K562 (cell line): Measurements from ENCODE around the gene MECP2. TPM values are rescaled to one million over a fixed set of nuclear protein-coding genes. Genes with fewer than 3 reads are reported as not detected.

Source experiments
- ATAC-seq: fragments of 200-7000 bp; cut with Tn5 transposase; 3 replicates; pipeline ENCODE4 v1.9.1; 2020; ENCODE audit warnings: moderate library complexity
- BruUV-seq: library from RNA; stranded (reverse); fragments of 400-500 nt; replicated peaks from 2 replicates; lab custom pipeline; 2021; lab: Mats Ljungman, UMichigan
- CTCF ChIA-PET: fragments of 300-600 bp; formaldehyde crosslinking; extraction: SDS; loops from one replicate; lab custom pipeline; 2021; ENCODE audit warnings: low intra/inter-chr PET ratio; lab: Yijun Ruan, JAX
- POLR2A ChIA-PET: fragments of 300-600, 350-650 bp; sonication (Branson Sonifier 250); formaldehyde crosslinking; extraction: SDS; loops from one replicate; lab custom pipeline; 2021; ENCODE audit warnings: antibody characterized with exemption, inconsistent platforms; lab: Yijun Ruan, JAX
- DNase-seq, 4 experiments: peaks; one replicate each; pipeline versions ENCODE4 v3.0.0 to v3.0.0-alpha.2; 2011 to 2018; ENCODE audit warnings: low spot score in 3 of 4, mixed read lengths in 3 of 4; ENCODE audit errors: extremely low read depth in 1 of 4
- FAIRE-seq: peaks from 2 replicates; lab custom pipeline; 2011; peaks lifted over from hg19 to GRCh38; lab: Jason Lieb, UNC
- H2AFZ ChIP-seq: 2 replicates; pipeline ENCODE4 v1.6.0; 2011; ENCODE audit warnings: low read depth, low read length, control low read depth, inconsistent platforms
- H3K27ac ChIP-seq: fragments of 200-600 bp; 3 replicates; pipeline ENCODE4 v1.8.0; 2011; ENCODE audit warnings: low read depth, mild to moderate bottlenecking, control low read depth, inconsistent platforms, low read length, moderate library complexity, mixed read lengths; ENCODE audit errors: extremely low read depth
- H3K27me3 ChIP-seq, 2 experiments: fragments of 300-600 bp in 1 of 2; 2 replicates in 1 of 2; 3 replicates in 1 of 2; pipeline versions ENCODE4 v1.6.0 to v1.8.0; 2011; ENCODE audit warnings: inconsistent platforms in 2 of 2, low read length in 2 of 2, mild to moderate bottlenecking in 1 of 2, mixed read lengths in 1 of 2, moderate library complexity in 1 of 2; ENCODE audit not compliant: control insufficient read depth in 2 of 2, insufficient read depth in 2 of 2
- H3K36me3 ChIP-seq: fragments of 300-600 bp; 3 replicates; pipeline ENCODE4 v1.8.0; 2011; ENCODE audit warnings: mild to moderate bottlenecking, low read length, inconsistent platforms; ENCODE audit not compliant: control insufficient read depth, insufficient read depth
- H3K4me1 ChIP-seq, 2 experiments: fragments of 200-600 bp in 1 of 2; replicated peaks in 1 of 2; 2 replicates in 1 of 2; 3 replicates in 1 of 2; pipeline versions ENCODE4 v1.5.1 to v1.8.0; 2011; ENCODE audit warnings: inconsistent platforms in 2 of 2, low read length in 2 of 2, mild to moderate bottlenecking in 1 of 2, mixed read lengths in 1 of 2, moderate library complexity in 1 of 2; ENCODE audit not compliant: control insufficient read depth in 2 of 2, insufficient read depth in 2 of 2
- H3K4me2 ChIP-seq: 2 replicates; pipeline ENCODE4 v1.6.1; 2011; ENCODE audit warnings: low read length, control low read depth, inconsistent platforms, mixed read lengths; ENCODE audit not compliant: insufficient read depth
- H3K4me3 ChIP-seq: fragments of 200-600 bp; sonication (generic), shearing (Covaris generic); 2 replicates; pipeline ENCODE4 v1.5.1; 2016; ENCODE audit warnings: control low read depth, inconsistent platforms
- H3K79me2 ChIP-seq: fragments of 200-600 bp; 3 replicates; pipeline ENCODE4 v1.8.0; 2011; ENCODE audit warnings: low read length, inconsistent platforms; ENCODE audit not compliant: control insufficient read depth, insufficient read depth
- H3K9ac ChIP-seq, 2 experiments: 2 replicates each; pipeline versions ENCODE4 v1.6.0 to v1.6.1; 2011; ENCODE audit warnings: low read depth in 2 of 2, low read length in 2 of 2, control low read depth in 1 of 2, inconsistent platforms in 1 of 2, mild to moderate bottlenecking in 1 of 2, mixed read lengths in 1 of 2; ENCODE audit not compliant: insufficient read depth in 1 of 2
- H3K9me1 ChIP-seq: one replicate; pipeline ENCODE4 v1.6.0; 2011; ENCODE audit warnings: inconsistent platforms, mild to moderate bottlenecking, low read length, moderate library complexity; ENCODE audit not compliant: control insufficient read depth, insufficient read depth
- H3K9me3 ChIP-seq: replicated peaks from 2 replicates; pipeline ENCODE4 v1.5.1; 2011; ENCODE audit warnings: low read depth, low read length, inconsistent platforms; ENCODE audit not compliant: control insufficient read depth, insufficient read depth
- H4K20me1 ChIP-seq: replicated peaks from 2 replicates; pipeline ENCODE4 v1.6.1; 2011; ENCODE audit warnings: low read length, inconsistent platforms, mixed read lengths; ENCODE audit not compliant: control insufficient read depth, insufficient read depth
- BRF1 ChIP-seq: IDR thresholded peaks from 3 replicates; pipeline ENCODE4 v1.6.1; 2011; ENCODE audit warnings: borderline replicate concordance, mild to moderate bottlenecking; ENCODE audit not compliant: insufficient read length; ENCODE audit errors: extremely low read depth
- C11orf30 ChIP-seq: fragments of 450-650 bp; IDR thresholded peaks from 2 replicates; pipeline ENCODE4 v1.6.1; 2016; ENCODE audit warnings: low read depth, mild to moderate bottlenecking
- CCAR2 ChIP-seq: fragments of 200-400 bp; formaldehyde crosslinking; IDR thresholded peaks from 2 replicates; pipeline ENCODE4 v1.6.1; 2017; ENCODE audit warnings: mild to moderate bottlenecking, low read depth, low read length
- CHD1 ChIP-seq: fragments of 200-600 bp; sonication (generic); IDR thresholded peaks from one replicate; pipeline ENCODE4 v1.6.1; 2012; ENCODE audit warnings: mild to moderate bottlenecking, moderate library complexity, low read length, inconsistent platforms
- EWSR1 ChIP-seq: fragments of 450-650 bp; IDR thresholded peaks from 2 replicates; pipeline ENCODE4 v1.6.1; 2018; ENCODE audit warnings: borderline replicate concordance, mild to moderate bottlenecking, low read depth, moderate library complexity; ENCODE audit not compliant: partially characterized antibody
- JUN ChIP-seq, 2 experiments: sonication (generic) in 1 of 2; formaldehyde crosslinking in 1 of 2; IDR thresholded peaks; 2 replicates each; pipeline versions ENCODE4 v1.6.1 to v1.8.0; 2012 to 2022; ENCODE audit warnings: borderline replicate concordance in 2 of 2, mild to moderate bottlenecking in 2 of 2, improper control_type of control experiment in 1 of 2, low read depth in 1 of 2, low read length in 1 of 2, missing genetic modification reagents in 1 of 2
- KDM2B ChIP-seq: fragments of 250-450 bp; sonication (Bioruptor Pico); IDR thresholded peaks from 2 replicates; pipeline ENCODE4 v1.8.0; 2021; ENCODE audit warnings: mild to moderate bottlenecking, moderate library complexity
- KDM4B ChIP-seq, 2 experiments: fragments of 450-650 bp in 1 of 2; sonication (generic) in 1 of 2; IDR thresholded peaks; 2 replicates each; pipeline ENCODE4 v1.6.1; 2016 to 2017; ENCODE audit warnings: borderline replicate concordance in 2 of 2, antibody characterized with exemption in 1 of 2, low read depth in 1 of 2, mild to moderate bottlenecking in 1 of 2
- MTF1 ChIP-seq: fragments of 250-450 bp; sonication (Bioruptor Pico); IDR thresholded peaks from 2 replicates; pipeline ENCODE4 v1.9.0; 2021; ENCODE audit warnings: moderate library complexity, mild to moderate bottlenecking, inconsistent platforms, borderline replicate concordance
- NCOA2 ChIP-seq, 2 experiments: fragments of 450-650 bp; IDR thresholded peaks; 2 replicates each; pipeline ENCODE4 v1.6.1; 2018; ENCODE audit warnings: mild to moderate bottlenecking in 2 of 2, moderate library complexity in 1 of 2; ENCODE audit not compliant: partially characterized antibody in 2 of 2
- NR2C1 ChIP-seq, 2 experiments: fragments of 450-650 bp; IDR thresholded peaks; 2 replicates each; pipeline ENCODE4 v1.6.1; 2017; ENCODE audit warnings: mild to moderate bottlenecking in 2 of 2, antibody characterized with exemption in 1 of 2, inconsistent platforms in 1 of 2, missing compliant biosample characterization in 1 of 2, missing genetic modification characterization in 1 of 2
- PML ChIP-seq: IDR thresholded peaks from 2 replicates; pipeline ENCODE4 v1.6.1; 2012; ENCODE audit warnings: low read length, inconsistent platforms
- POU5F1 ChIP-seq: fragments of 150-350 bp; IDR thresholded peaks from 2 replicates; pipeline ENCODE4 v1.6.1; 2014; ENCODE audit warnings: borderline replicate concordance, low read length, low read depth, mild to moderate bottlenecking; ENCODE audit not compliant: partially characterized antibody
- RBFOX2 ChIP-seq: fragments of 200-400 bp; formaldehyde crosslinking; IDR thresholded peaks from 2 replicates; pipeline ENCODE4 v1.6.1; 2017; ENCODE audit warnings: low read depth, mild to moderate bottlenecking, low read length, moderate library complexity
- ZBED1 ChIP-seq: IDR thresholded peaks from 2 replicates; pipeline ENCODE4 v1.6.1; 2014
- ZNF143 ChIP-seq: sonication (generic); formaldehyde crosslinking; IDR thresholded peaks from 2 replicates; pipeline ENCODE4 v1.9.0; 2022; ENCODE audit warnings: mild to moderate bottlenecking, missing genetic modification reagents
- ZNF174 ChIP-seq: fragments of 250-450 bp; sonication (Bioruptor Pico); IDR thresholded peaks from 2 replicates; pipeline ENCODE4 v1.4.0; 2020; ENCODE audit warnings: mild to moderate bottlenecking
- ZNF79 ChIP-seq: fragments of 250-450 bp; sonication (Bioruptor Pico); IDR thresholded peaks from 2 replicates; pipeline ENCODE4 v1.4.0; 2020; ENCODE audit warnings: low read depth, mild to moderate bottlenecking, moderate library complexity
- ZNF830 ChIP-seq: fragments of 250-450 bp; sonication (Bioruptor Pico); IDR thresholded peaks from 2 replicates; pipeline ENCODE4 v1.5.0; 2021; ENCODE audit warnings: mild to moderate bottlenecking
- WGBS: fragments of 100-300 bp; shearing (Covaris generic); methylation state at CpG from one replicate; pipeline ENCODE4 v1.1.6; 2016; ENCODE audit warnings: low coverage, mixed read lengths; ENCODE audit not compliant: insufficient coverage; ENCODE audit errors: missing lambda C conversion rate; 5-methylcytosine and 5-hydroxymethylcytosine counted together
- in situ Hi-C: fragments of 300-500 bp; cut with MboI; formaldehyde crosslinking; loops from 4 replicates; pipeline ENCODE4 v1.15.0; 2018; ENCODE audit warnings: inconsistent platforms, mixed read lengths
- intact Hi-C: fragments of 100-400 bp; cut with micrococcal nuclease; formaldehyde crosslinking; loops from 2 replicates; pipeline ENCODE4 v1.14.2; 2022
- polyA plus RNA-seq, 8 experiments: library from polyadenylated mRNA; depleted of rRNA in 4 of 8; stranded (reverse) in 5 of 8; unstranded in 3 of 8; fragments of >200 nt; fragmentation: Nextera tagmentation in 2 of 8; fragmentation: Illumina TruSeq in 1 of 8; extraction: Ambion mirVana in 2 of 8; extraction: Trizol in 1 of 8; gene quantifications; 2 replicates each; pipeline versions ENCODE4 v1.2.1 to v1.2.3, GENCODE V29; 2011 to 2014; ENCODE audit warnings: inconsistent platforms in 1 of 8, missing spikeins in 1 of 8
- total RNA-seq, 7 experiments: library from RNA; depleted of rRNA in 6 of 7; stranded (reverse); fragments of >200 nt in 6 of 7; fragmentation: Illumina TruSeq in 2 of 7; extraction: Trizol in 2 of 7; gene quantifications; 2 replicates each; pipeline versions ENCODE4 v1.2.1 to v1.2.3, GENCODE V29; 2011 to 2021; ENCODE audit warnings: low replicate concordance in 1 of 7
- TF ChIP-seq, protein P1 (sequence below): fragments of 450-650 bp; formaldehyde crosslinking; IDR thresholded peaks from 2 replicates; pipeline ENCODE4 v1.4.0; 2022; ENCODE audit warnings: mild to moderate bottlenecking, moderate library complexity
- TF ChIP-seq, protein P2 (sequence below): sonication (generic); formaldehyde crosslinking; IDR thresholded peaks from 2 replicates; pipeline ENCODE4 v1.8.1; 2023; ENCODE audit warnings: mild to moderate bottlenecking, missing genetic modification reagents

The MECP2 gene
- total and polyA plus RNA-seq, 9 of the 15 experiments (the other 6 are each of a cell fraction or from before 2014, with no cell fraction given), result 2.1 to 50.9 (median 30.5) TPM

DNA sequence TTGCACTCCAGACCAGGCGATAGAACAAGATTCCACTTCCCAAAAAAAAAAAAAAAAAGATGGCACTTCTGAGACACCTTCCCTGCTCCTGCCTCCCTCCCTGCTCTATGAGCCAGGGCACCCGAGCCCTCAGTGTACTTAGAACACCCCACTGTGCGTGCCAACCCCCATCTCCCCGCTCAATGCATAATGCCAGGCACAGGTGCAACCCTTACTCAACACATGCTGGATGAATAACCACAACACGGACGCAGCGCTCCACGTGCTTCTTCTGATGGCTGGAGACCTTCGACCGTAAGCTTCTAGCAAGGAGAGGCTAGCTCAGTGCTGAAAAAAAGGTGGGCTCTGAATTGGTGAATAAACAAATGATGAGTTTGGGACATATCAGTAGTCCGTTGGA lies 57.9 kb downstream of the MECP2 start (continued):
- TF ChIP-seq, protein P1, sequence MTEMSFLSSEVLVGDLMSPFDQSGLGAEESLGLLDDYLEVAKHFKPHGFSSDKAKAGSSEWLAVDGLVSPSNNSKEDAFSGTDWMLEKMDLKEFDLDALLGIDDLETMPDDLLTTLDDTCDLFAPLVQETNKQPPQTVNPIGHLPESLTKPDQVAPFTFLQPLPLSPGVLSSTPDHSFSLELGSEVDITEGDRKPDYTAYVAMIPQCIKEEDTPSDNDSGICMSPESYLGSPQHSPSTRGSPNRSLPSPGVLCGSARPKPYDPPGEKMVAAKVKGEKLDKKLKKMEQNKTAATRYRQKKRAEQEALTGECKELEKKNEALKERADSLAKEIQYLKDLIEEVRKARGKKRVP (CRISPR knock-in tag), result no peak
- no peak for TF ChIP-seq ZBED1
- no peak for TF ChIP-seq PML
- no peak for TF ChIP-seq BRF1
- no peak for TF ChIP-seq ZNF830 (CRISPR knock-in tag)
- no peak for TF ChIP-seq NCOA2 (IDR thresholded peaks at IDR 0.05; ENCODE audit: partially characterized antibody in 2 of 2)
- no peak for TF ChIP-seq KDM2B (CRISPR knock-in tag)
- no peak for TF ChIP-seq CCAR2
- no peak for TF ChIP-seq RBFOX2

DNA sequence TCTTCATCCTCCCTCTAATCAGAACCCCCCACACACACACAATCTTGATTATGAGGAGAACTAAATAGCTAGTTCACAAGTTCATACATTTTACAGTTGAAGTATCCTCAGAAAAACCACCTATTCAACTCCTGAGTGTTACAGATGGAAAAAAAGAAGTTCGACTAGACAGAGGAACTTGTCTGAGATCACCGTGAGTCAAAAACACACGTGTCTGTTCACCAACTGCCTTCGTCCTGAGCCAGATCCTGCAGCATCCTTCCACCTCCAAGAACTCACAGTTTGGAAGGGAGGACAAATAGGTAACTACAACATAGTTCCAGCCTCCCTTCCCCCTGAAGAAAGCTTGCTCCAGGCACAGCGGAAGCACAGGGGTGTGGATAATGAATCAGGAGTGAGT lies 58.9 kb downstream of the MECP2 start:
- intact Hi-C loops (no loop called here), in situ Hi-C loops (no loop called here)
- H3K4me1 ChIP-seq, result no peaks in the 10 kb centered on the region; a peak in 2 of 5 replicates
- POLR2A ChIA-PET, result interaction anchor here (0.7 kb wide), 1 partner anchor 68 kb away, joined by 3 read pairs; no protein-coding TSS in a partner anchor
- no peaks in the 10 kb centered on the region for H3K9me3 ChIP-seq
- H3K27me3 ChIP-seq, result no peaks in the 10 kb centered on the region
- DNase-seq (no peak), FAIRE-seq (no peak), ATAC-seq (no peak)
- no TSS peak for BruUV-seq
- CTCF ChIA-PET, result no interaction called here
- H3K4me3 ChIP-seq, result no peak overlapping the region
- no peak overlapping the region for H3K9ac ChIP-seq
- no peak overlapping the region for H3K27ac ChIP-seq
- H3K9me1 ChIP-seq, result no peaks in the 10 kb centered on the region
- WGBS, result 83% methylated on average over 3 of the region's 5 CpGs
- H3K4me2 ChIP-seq, result no peak overlapping the region
- no peak overlapping the region for H2AFZ ChIP-seq
- peaks cover 77% of the 10 kb centered on the region for H3K79me2 ChIP-seq
- H3K36me3 ChIP-seq, result peaks cover 50% of the 10 kb centered on the region; the same call in 2 of the 3 replicates
- H4K20me1 ChIP-seq, result no peaks in the 10 kb centered on the region
- no peak for TF ChIP-seq EWSR1
- TF ChIP-seq MTF1, result no peak
- TF ChIP-seq POU5F1, result no peak
- TF ChIP-seq, protein P2, sequence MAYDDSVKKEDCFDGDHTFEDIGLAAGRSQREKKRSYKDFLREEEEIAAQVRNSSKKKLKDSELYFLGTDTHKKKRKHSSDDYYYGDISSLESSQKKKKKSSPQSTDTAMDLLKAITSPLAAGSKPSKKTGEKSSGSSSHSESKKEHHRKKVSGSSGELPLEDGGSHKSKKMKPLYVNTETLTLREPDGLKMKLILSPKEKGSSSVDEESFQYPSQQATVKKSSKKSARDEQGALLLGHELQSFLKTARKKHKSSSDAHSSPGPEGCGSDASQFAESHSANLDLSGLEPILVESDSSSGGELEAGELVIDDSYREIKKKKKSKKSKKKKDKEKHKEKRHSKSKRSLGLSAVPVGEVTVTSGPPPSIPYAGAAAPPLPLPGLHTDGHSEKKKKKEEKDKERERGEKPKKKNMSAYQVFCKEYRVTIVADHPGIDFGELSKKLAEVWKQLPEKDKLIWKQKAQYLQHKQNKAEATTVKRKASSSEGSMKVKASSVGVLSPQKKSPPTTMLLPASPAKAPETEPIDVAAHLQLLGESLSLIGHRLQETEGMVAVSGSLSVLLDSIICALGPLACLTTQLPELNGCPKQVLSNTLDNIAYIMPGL, result no peak
- no peak for TF ChIP-seq CHD1
- no peak for TF ChIP-seq ZNF174 (CRISPR knock-in tag)
- TF ChIP-seq JUN (IDR thresholded peaks at IDR 0.05; ENCODE audit: borderline replicate concordance, low read depth, low read length), result no peak
- no peak for TF ChIP-seq JUN (CRISPR knock-in tag; IDR thresholded peaks at IDR 0.05; ENCODE audit: borderline replicate concordance)
- TF ChIP-seq NR2C1 (IDR thresholded peaks at IDR 0.05), result no peak
- TF ChIP-seq NR2C1 (tag; IDR thresholded peaks at IDR 0.05), result no peak
- no peak for TF ChIP-seq KDM4B (IDR thresholded peaks at IDR 0.05; ENCODE audit: borderline replicate concordance in 2 of 2, low read depth in 1 of 2)
- no peak for TF ChIP-seq ZNF79 (CRISPR knock-in tag)
- TF ChIP-seq ZNF143 (CRISPR knock-in tag), result no peak
- no peak for TF ChIP-seq C11orf30
